ENCODE measurements around the gene EFCAB12. TPM values are rescaled to one million over a fixed set of nuclear protein-coding genes. Genes with fewer than 3 reads are reported as not detected.

EFCAB12 gene
- total and polyA plus RNA-seq, 2 of the 8 experiments (the other 6 are each of a cell fraction or from before 2014, with no cell fraction given): 0.60 to 0.99 TPM

DNA sequence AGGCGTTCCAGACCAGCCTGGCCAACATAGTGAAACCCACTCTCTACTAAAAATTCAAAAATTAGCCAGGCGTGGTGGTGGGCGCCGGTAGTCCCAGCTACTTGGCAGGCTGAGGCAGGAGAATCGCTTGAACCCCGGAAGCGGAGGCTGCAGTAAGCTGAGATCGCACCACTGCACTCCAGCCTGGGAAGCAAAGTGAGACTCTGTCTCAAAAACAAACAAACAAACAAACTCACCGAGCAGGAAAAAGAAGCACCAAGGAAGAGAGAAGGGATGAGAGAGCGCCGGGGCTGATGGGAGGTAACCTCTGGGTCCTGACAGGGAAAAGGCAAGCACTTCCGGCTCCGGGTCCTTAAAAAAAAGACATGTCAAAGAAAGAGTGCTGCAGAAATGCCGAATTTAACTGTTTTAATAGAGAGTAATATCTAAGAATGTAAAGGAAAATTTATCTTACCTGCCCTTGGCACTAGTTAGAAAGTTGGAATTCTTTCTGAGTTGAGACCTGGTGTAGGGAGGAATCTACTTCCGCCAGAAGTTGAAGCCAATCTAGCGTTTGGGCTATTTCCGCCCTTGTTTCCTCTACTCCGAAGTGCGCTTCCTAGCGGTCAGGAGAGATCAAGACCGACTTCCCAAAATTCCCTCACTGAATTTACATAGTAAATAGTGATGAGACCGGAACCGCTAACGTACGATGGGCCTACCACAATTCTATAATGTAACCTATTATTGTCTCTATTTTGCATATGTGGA is 29.1 kb downstream of the EFCAB12 start (continued):
- TF ChIP-seq NANOG (IDR thresholded peaks at IDR 0.05; ENCODE audit: insufficient read depth, low read depth, low read length, poor library complexity, severe bottlenecking): no peak
- no peak for TF ChIP-seq RNF2 (IDR thresholded peaks at IDR 0.05; ENCODE audit: borderline replicate concordance, low read depth, low read length, missing control alignments, poor library complexity, severe bottlenecking)
- no peak for TF ChIP-seq CHD7 (IDR thresholded peaks at IDR 0.05; ENCODE audit: insufficient replicate concordance, low read length)
- TF ChIP-seq RXRA (IDR thresholded peaks at IDR 0.05; ENCODE audit: insufficient read depth, low read depth, low read length): no peak
- no peak for TF ChIP-seq POLR2AphosphoS5 (IDR thresholded peaks at IDR 0.05; ENCODE audit: low read depth, low read length)
- no peak for TF ChIP-seq HDAC2 (IDR thresholded peaks at IDR 0.05; ENCODE audit: borderline replicate concordance in 1 of 2, low read depth in 2 of 2, low read length in 2 of 2)
- TF ChIP-seq CHD2 (IDR thresholded peaks at IDR 0.05; ENCODE audit: low read length): no peak
- TF ChIP-seq, protein P1, sequence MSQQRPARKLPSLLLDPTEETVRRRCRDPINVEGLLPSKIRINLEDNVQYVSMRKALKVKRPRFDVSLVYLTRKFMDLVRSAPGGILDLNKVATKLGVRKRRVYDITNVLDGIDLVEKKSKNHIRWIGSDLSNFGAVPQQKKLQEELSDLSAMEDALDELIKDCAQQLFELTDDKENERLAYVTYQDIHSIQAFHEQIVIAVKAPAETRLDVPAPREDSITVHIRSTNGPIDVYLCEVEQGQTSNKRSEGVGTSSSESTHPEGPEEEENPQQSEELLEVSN (IDR thresholded peaks at IDR 0.05): no peak

Data from H1 (cell line).